Activated naive CD4-positive, alpha-beta T cell (primary cell): ENCODE results near the gene PXYLP1.
"Not testable (repeated sequence)": the region's sequence is repeated elsewhere in the genome, so short reads cannot be mapped to it uniquely, and the experiment has no call there.

ENCODE experiments used
- DNase-seq, 4 experiments: peaks; one replicate each; lab custom pipeline; 2025; lab: John Stamatoyannopoulos, UW

Gene PXYLP1

GRCh38 chr3:141231101-141231951 lies at the start of gene PXYLP1:
Gene PXYLP1, plus strand, starts transcription at chr3:141231825. Its CDS starts 28,351 bp downstream, at chr3:141260176.
- peak; percentile 60 to 92 (median 79) for DNase-seq

GRCh38 chr3:141183606-141184005 lies 48.0 kb upstream of the PXYLP1 start:
- DNase-seq: no peak

- DNase-seq: no peak
These were observed 47.2 kb upstream of the PXYLP1 start for GRCh38 chr3:141184430-141184829.

GRCh38 chr3:141191097-141191749 lies 40.4 kb upstream of the PXYLP1 start:
- DNase-seq: no peak

GRCh38 chr3:141192345-141192744 lies 39.3 kb upstream of the PXYLP1 start:
- DNase-seq: peak; percentile 96 to 100 (median 98)

GRCh38 chr3:141193066-141193830 lies 38.4 kb upstream of the PXYLP1 start:
- no peak for DNase-seq

- DNase-seq: no peak
These were observed 30.5 kb upstream of the PXYLP1 start for GRCh38 chr3:141201122-141201521.

- DNase-seq: no peak
These were observed 28.9 kb upstream of the PXYLP1 start for GRCh38 chr3:141202682-141203081.

GRCh38 chr3:141203866-141204265 lies 27.8 kb upstream of the PXYLP1 start:
- no peak for DNase-seq

GRCh38 chr3:141204343-141204742 lies 27.3 kb upstream of the PXYLP1 start:
- no peak for DNase-seq

- DNase-seq: not testable (repeated sequence)
These were observed 20.3 kb upstream of the PXYLP1 start for GRCh38 chr3:141211306-141211705.

GRCh38 chr3:141212101-141212500 lies 19.5 kb upstream of the PXYLP1 start:
- DNase-seq: no peak

- DNase-seq: no peak
These were observed 19.1 kb upstream of the PXYLP1 start for GRCh38 chr3:141212555-141212954.

GRCh38 chr3:141216975-141217374 lies 14.7 kb upstream of the PXYLP1 start:
- no peak for DNase-seq

GRCh38 chr3:141217389-141217788 lies 14.2 kb upstream of the PXYLP1 start:
- no peak for DNase-seq

- DNase-seq: no peak
These were observed 13.3 kb upstream of the PXYLP1 start for GRCh38 chr3:141218162-141218835.

GRCh38 chr3:141218926-141219325 lies 12.7 kb upstream of the PXYLP1 start:
- no peak for DNase-seq

GRCh38 chr3:141223673-141224166 lies 7.9 kb upstream of the PXYLP1 start:
- no peak for DNase-seq

GRCh38 chr3:141225939-141226338 lies 5.7 kb upstream of the PXYLP1 start:
- no peak for DNase-seq

- no peak for DNase-seq
These were observed 4.4 kb upstream of the PXYLP1 start for GRCh38 chr3:141227216-141227615.

- no peak for DNase-seq
These were observed 3.9 kb upstream of the PXYLP1 start for GRCh38 chr3:141227752-141228151.

- DNase-seq: no peak
These were observed 3.2 kb upstream of the PXYLP1 start for GRCh38 chr3:141228395-141228794.
